RWPE2 (cell line): ENCODE data around the gene TREH.

Experiments used
- ATAC-seq: fragments of 200-7000 bp; cut with Tn5 transposase; 3 replicates; pipeline ENCODE4 v1.9.1; 2021; ENCODE audit warnings: low read depth
- DNase-seq: peaks from one replicate; pipeline ENCODE4 v3.0.0-alpha.2; 2020; ENCODE audit warnings: low spot score
- H3K27ac ChIP-seq: fragments of 450-650 bp; 2 replicates; pipeline ENCODE4 v1.5.1; 2017; ENCODE audit warnings: mild to moderate bottlenecking; ENCODE audit not compliant: poor library complexity, severe bottlenecking
- H3K27me3 ChIP-seq: fragments of 250-450 bp; sonication (Bioruptor Pico); 2 replicates; pipeline ENCODE4 v1.5.1; 2021; ENCODE audit warnings: mild to moderate bottlenecking, moderate library complexity; ENCODE audit not compliant: insufficient read depth, poor library complexity, severe bottlenecking
- H3K36me3 ChIP-seq: fragments of 250-450 bp; sonication (Bioruptor Pico); 2 replicates; pipeline ENCODE4 v1.5.1; 2020; ENCODE audit warnings: low read depth, mild to moderate bottlenecking, moderate library complexity
- H3K4me1 ChIP-seq: fragments of 250-450 bp; sonication (Bioruptor Pico); 2 replicates; pipeline ENCODE4 v1.5.1; 2021; ENCODE audit warnings: mild to moderate bottlenecking, moderate library complexity; ENCODE audit not compliant: insufficient read depth, poor library complexity, severe bottlenecking
- H3K4me3 ChIP-seq: fragments of 250-450 bp; sonication (Bioruptor Pico); 2 replicates; pipeline ENCODE4 v1.5.1; 2021; ENCODE audit warnings: mild to moderate bottlenecking, moderate library complexity; ENCODE audit not compliant: severe bottlenecking
- H3K9me3 ChIP-seq: fragments of 250-450 bp; sonication (Bioruptor Pico); 2 replicates; pipeline ENCODE4 v1.5.1; 2021; ENCODE audit warnings: mild to moderate bottlenecking, moderate library complexity; ENCODE audit not compliant: severe bottlenecking
- TF ChIP-seq, protein P1 (sequence below): fragments of 450-650 bp; IDR thresholded peaks from one replicate; pipeline ENCODE4 v1.5.1; 2017; ENCODE audit warnings: mild to moderate bottlenecking, moderate library complexity; ENCODE audit not compliant: poor library complexity, severe bottlenecking

Gene TREH

GRCh38 chr11:118661425-118662301 is 17.8 kb downstream of the TREH start:
- Histone ChIP-seq H3K36me3 (peaks cover 10% of the 10 kb centered on the region), H3K27ac (no peak overlapping the region), H3K4me1 (no peaks in the 10 kb centered on the region), H3K4me3 (no peak overlapping the region), H3K27me3 (no peaks in the 10 kb centered on the region), H3K9me3 (no peaks in the 10 kb centered on the region)
- DNase-seq, result no peak
- TF ChIP-seq, protein P1, sequence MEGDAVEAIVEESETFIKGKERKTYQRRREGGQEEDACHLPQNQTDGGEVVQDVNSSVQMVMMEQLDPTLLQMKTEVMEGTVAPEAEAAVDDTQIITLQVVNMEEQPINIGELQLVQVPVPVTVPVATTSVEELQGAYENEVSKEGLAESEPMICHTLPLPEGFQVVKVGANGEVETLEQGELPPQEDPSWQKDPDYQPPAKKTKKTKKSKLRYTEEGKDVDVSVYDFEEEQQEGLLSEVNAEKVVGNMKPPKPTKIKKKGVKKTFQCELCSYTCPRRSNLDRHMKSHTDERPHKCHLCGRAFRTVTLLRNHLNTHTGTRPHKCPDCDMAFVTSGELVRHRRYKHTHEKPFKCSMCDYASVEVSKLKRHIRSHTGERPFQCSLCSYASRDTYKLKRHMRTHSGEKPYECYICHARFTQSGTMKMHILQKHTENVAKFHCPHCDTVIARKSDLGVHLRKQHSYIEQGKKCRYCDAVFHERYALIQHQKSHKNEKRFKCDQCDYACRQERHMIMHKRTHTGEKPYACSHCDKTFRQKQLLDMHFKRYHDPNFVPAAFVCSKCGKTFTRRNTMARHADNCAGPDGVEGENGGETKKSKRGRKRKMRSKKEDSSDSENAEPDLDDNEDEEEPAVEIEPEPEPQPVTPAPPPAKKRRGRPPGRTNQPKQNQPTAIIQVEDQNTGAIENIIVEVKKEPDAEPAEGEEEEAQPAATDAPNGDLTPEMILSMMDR, result no peak
- ATAC-seq, result no peak

DNA sequence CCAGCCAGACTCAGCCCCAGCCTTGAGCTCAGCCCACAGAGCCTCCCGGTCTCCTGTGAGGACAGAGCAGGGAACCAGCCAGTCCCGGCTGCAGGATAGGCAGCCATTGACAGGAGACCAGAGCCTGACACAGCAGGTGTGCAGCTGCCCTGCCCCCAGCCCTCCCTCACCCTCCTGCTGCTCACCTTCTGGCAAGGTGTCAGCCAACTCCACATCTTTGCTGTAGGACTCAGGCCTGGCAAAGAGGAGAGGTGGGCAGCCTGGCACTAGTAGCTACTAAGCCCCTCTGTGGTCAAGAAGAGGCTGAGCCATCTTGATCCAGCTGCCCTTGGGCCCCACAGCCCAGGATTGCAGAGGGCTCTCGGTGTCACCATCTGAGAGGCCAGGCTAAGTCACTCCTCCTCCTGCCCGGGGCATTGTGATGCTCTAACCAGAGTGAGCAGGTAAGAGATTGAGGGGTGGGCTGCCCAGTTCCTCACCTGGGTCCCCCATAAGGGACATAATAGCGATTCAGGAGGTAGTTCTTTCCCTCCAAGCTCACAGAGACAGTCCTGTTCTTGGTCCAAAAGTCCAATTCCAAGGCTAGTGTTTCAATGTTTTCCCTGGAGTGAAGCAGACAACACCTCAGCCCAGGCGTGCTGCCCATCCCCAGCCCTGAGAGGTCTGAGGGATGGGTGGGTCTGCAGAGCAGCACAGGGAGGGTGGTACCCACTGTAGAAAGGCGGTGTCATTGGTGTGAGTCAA is 18.6 kb downstream of the TREH start:
- ATAC-seq, result no peak
- H3K4me1 ChIP-seq, result no peaks in the 10 kb centered on the region

GRCh38 chr11:118659953-118660680 is 19.3 kb downstream of the TREH start:
- no peak overlapping the region for H3K4me3 ChIP-seq
- TF ChIP-seq, protein P1, result no peak
- H3K27ac ChIP-seq, result no peak overlapping the region
- H3K9me3 ChIP-seq, result no peaks in the 10 kb centered on the region
- no peaks in the 10 kb centered on the region for H3K27me3 ChIP-seq
- ATAC-seq (no peak), DNase-seq (no peak)
- no peaks in the 10 kb centered on the region for H3K4me1 ChIP-seq
- H3K36me3 ChIP-seq, result peaks cover 12% of the 10 kb centered on the region

More for the DNA sequence above, 18.6 kb downstream of the TREH start:
- DNase-seq, result no peak
- Histone ChIP-seq H3K27me3 (no peaks in the 10 kb centered on the region), H3K4me3 (no peak overlapping the region), H3K36me3 (peaks cover 10% of the 10 kb centered on the region), H3K27ac (no peak overlapping the region), H3K9me3 (no peaks in the 10 kb centered on the region)
- TF ChIP-seq, protein P1, result no peak

DNA sequence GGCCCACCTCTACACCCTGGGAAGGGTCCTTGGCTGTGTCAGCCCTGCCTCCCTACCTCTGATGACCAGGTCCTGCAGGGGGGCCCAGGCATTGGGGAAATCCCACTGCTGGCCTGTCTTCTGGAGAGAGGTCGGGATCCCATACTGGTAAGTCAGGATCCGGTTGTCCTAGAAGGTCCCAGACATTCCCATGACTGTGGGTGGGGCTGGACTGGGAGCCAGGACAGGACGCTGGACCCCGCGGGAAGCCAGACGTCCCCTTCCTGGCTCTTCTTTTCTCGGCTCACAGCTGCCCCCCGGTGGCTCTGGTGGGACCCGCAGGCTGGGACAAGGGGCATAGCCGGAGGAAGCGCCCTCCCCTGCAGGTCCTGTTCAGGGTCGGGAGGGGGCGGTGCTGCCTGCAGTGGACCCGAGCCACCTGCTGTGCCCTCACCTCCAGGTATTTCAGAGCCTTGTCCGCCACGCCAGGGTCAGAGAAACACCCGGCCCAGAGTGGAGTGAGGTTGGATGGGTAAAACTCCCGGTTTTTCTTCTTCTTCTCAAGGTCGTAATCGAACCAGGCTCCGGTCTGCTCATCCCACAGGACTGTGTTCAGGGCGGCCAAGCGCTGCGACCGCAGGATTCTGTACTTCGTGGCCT is 20.0 kb downstream of the TREH start:
- H3K4me3 ChIP-seq, result no peak overlapping the region

More for the DNA sequence above, 20.0 kb downstream of the TREH start:
- DNase-seq, result no peak
- Histone ChIP-seq H3K27me3 (no peaks in the 10 kb centered on the region), H3K9me3 (no peaks in the 10 kb centered on the region), H3K27ac (peak overlapping the region; percentile 47), H3K36me3 (peaks cover 16% of the 10 kb centered on the region), H3K4me1 (no peaks in the 10 kb centered on the region)
- TF ChIP-seq, protein P1, result peak; percentile 95
- ATAC-seq, result peak; percentile 72
